Urothelium cell line (cell line): ENCODE data around the gene URGCP.
A peak's percentile ranks its signal among the peaks of the same experiment; 100 is the strongest.

Experiments
- DNase-seq: peaks from one replicate; pipeline ENCODE4 v3.0.0; 2011; ENCODE audit warnings: low spot score, mixed read lengths
- FAIRE-seq: peaks from 2 replicates; lab custom pipeline; 2011; peaks lifted over from hg19 to GRCh38; lab: Jason Lieb, UNC

Gene URGCP

GRCh38 chr7:43876976-43877745 lies 29.2 kb downstream of the URGCP start:
- FAIRE-seq (no peak), DNase-seq (no peak)

DNA sequence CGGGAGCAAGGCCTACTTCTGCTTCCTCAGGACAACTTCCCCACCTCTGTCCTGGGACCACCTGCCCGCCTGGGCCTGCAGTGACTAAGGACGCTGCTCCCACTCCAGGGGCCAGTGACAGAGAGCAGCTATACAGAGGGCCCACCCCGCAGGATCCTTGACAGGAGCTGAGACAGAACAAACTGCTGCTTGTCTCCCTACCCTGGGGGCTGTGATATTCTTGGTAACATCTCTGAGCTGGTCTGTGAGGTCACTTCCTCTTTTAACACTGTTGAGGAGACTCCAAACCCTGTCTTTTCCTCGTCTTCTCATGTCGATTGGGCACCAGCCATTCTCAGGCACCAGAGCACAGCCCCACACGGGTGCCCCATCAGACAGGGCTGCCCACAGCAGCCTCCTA lies 30.2 kb downstream of the URGCP start:
- DNase-seq: no peak
- FAIRE-seq: no peak

- FAIRE-seq (no peak), DNase-seq (peak; percentile 35)
Measured at GRCh38 chr7:43873300-43873699, 33.1 kb downstream of the URGCP start.

- FAIRE-seq: no peak
- DNase-seq: peak; percentile 60
Measured at GRCh38 chr7:43872406-43873110, 33.8 kb downstream of the URGCP start.

GRCh38 chr7:43871064-43871463 lies 35.3 kb downstream of the URGCP start:
- FAIRE-seq: no peak
- DNase-seq: no peak

DNA sequence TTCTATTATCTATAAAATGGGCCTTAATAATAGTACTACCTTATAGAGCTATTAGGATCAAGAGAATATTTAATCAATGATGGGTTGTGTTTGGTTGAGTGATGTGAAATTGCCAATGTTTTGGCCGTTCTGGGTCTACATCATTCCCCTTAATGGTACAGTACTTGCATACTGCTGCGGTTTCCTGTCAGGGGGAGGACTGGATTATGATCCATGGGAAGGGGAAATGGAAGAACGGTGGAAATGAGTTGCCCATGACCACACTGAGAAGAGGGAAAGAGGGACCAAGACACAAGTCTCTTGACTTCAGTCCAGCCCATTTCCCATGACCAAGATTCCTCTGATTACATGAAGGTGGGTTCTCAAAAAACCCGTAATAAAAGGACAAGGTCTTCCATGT lies 36.1 kb downstream of the URGCP start:
- FAIRE-seq (no peak), DNase-seq (no peak)

GRCh38 chr7:43869867-43870240 lies 36.5 kb downstream of the URGCP start:
- FAIRE-seq (no peak), DNase-seq (peak; percentile 75)

DNA sequence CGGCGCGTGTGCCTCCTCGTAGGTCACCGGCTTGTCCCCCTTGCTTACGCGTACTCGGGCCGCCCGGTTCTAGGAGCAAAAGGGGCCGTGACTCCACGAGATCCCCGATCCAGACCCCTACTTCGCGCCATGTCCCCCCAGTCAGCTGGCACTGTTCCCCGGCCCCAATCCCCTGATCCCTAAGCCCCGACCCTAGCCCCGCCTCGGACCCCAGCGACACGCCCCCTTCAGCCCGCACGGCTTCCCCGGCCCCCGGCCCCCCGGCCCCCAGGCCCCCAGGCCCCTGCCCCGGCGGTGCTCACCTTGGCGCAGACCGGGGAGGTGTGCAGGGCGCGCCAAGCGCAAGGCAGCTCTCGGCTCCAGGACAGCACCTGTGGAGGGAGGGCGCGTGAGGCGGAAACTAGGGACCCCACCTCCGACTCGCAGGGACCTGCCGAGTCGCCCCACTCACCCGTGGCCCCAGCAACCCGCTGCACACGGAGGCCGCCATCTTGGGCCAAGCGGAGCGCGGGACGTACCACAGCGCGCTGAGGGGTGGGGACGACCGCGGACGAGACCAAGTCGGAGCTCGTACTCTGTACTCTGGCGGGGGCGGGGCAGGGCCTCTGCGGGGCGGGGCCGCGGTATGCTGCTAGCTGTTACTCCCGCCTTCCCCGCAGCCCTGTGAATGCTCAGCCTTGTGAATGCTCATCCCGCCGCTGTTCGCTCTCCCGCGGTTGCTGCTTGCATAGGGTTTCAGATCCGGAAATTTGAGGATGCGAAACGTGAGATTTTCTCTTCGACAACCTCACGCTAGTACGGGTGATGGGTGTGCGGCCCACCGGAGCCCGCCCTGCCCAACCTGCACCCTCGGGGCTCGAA lies 37.2 kb downstream of the URGCP start, which contains the start of gene MRPS24:
TSS of gene MRPS24 (minus strand) at position 512 of the 861 bp plus-strand sequence. CDS start at position 490, 22 bp downstream.
- FAIRE-seq (peak; percentile 97), DNase-seq (peak; percentile 98)

- no peak for FAIRE-seq
- DNase-seq: no peak
Measured at GRCh38 chr7:43868681-43869005, 37.8 kb downstream of the URGCP start.

GRCh38 chr7:43868181-43868580 lies 38.2 kb downstream of the URGCP start:
- FAIRE-seq: no peak
- DNase-seq: no peak

GRCh38 chr7:43865277-43865676 lies 41.1 kb downstream of the URGCP start:
- peak; percentile 79 for FAIRE-seq
- no peak for DNase-seq

DNA sequence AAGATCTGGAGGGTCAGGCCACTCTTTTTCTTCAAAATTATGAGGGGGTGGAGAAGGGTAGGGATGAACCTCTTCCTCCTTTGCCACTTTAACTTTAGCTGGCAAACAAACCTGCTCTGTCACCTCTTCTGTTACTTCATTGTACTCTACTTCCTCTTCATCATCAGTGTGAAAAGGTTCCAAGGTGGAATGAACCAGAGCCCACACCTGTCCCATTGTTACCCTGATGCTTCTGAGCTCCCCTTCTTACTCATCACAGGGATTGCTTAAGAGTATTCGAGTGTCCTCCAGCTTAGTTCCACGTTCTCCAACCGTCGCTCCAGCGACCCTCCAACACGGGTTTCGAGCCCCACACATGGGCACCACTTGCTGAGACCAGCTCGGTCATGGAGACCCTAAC lies 42.3 kb downstream of the URGCP start:
- no peak for FAIRE-seq
- DNase-seq: no peak

DNA sequence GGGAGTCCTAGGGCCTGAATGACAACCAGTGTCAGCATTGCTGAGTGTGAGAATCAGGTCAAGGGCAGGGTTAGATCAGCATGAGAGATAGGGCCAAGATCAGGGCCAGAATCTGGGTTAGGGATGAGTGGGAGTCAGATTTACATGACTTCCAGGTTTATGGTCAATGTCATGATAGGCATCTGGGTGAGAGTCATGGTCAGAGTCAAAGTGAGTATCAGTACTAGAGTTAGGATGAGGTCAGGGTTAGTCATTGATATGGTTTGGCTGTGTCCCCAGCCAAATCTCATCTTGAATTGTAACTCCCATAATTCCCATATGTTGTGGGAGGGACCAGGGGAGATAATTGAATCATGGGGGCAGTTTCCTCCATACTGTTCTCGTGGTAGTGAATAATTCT lies 49.4 kb downstream of the URGCP start:
- FAIRE-seq (no peak), DNase-seq (no peak)

DNA sequence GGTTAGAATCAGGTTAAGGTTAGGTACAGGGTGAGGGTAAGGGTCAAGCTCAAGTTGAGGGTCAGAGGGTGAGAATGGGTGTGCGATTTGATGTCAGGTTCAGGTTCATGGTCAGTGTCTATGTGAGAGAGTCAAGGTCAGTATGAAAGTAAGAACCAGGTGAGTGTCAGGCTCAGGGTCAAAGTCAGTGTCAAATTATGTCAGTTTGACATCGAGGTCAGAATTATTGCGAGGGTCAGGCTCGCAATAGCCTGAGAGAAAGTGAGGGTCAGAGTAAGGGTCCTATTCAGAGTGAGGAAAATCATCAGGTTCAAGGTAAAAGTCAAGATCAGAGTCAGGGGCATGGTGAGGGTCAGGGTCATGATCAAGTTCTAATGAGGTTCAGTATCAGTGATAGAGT lies 50.1 kb downstream of the URGCP start:
- DNase-seq (no peak), FAIRE-seq (no peak)

GRCh38 chr7:43855176-43855575 lies 51.2 kb downstream of the URGCP start:
- FAIRE-seq (peak; percentile 17), DNase-seq (no peak)

DNA sequence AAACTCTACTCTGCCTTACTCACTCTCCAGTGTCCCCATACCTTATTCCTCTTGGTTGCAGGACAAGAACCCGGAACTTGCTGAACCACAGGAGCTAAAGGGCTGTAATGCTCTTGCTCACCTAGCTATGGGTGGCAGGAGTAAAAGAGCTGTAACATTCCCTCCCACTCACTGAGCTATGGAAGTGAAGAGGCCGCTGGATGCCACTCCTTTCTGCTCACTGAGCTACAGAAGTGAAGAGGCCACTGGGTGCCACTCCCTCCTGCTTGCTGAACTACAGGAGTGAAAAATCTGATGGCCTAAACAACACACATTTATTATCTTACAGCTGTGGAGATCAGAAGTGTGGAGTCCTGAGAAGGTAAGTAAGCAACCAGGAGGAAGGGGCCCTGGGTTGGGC lies 54.6 kb downstream of the URGCP start:
- DNase-seq (no peak), FAIRE-seq (no peak)

DNA sequence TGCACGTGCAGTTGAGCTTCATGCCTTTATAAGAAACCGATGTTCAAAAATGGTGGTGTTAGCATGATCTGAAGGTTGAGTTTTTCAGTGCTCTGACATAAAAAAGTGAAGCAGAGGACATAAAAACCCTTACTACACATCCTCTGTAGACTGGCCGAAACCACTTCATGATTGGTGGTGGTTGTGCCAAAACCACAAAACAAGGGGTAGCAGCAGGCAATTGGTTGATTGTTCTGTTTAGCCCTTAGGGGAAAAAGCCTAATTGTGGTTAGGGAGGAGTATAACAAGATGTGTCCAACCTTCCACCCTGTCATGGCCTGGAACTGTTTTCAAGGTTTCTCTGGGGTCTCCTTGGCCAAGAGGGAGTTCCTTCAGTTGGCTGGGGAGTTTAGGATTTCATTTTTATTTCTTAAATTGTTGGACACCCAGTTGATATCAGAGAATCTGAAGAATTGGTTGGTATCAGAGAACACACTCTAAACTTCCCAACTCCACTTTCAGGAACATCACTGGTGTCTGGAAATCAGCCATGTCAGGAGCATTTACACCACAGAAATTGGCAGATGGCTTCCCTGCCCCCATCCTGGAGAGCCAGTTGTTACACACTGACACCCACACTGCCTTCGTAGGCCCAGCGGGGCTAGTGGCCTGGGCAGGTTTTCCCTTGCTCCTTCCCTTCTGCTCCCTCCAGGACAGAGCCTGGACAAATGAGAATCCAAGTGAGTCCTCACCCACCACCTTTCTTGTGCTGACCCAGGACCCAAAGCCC lies 55.9 kb downstream of the URGCP start:
- no peak for FAIRE-seq
- no peak for DNase-seq

GRCh38 chr7:43849047-43849446 lies 57.3 kb downstream of the URGCP start:
- FAIRE-seq (no peak), DNase-seq (no peak)

GRCh38 chr7:43847496-43847895 lies 58.9 kb downstream of the URGCP start:
- FAIRE-seq: no peak
- DNase-seq: no peak

DNA sequence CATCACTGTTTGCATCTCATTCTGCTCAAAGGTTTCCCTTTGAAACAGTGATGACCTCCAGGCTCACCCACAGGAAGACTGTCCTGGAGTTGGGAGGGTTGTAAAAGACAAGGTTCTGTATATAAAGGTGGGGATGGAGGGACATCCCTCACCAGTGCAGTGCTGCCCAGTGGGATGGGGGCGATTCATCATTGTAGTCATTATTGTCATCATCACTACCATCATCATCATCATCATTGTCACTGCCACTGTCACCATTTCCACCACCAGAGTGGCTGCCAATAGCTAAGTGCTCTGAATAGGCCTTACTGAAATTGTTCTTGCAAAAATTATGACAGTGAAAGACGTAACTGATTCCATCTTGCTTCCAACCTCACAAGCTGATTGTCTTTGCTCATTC lies 61.7 kb downstream of the URGCP start:
- DNase-seq (no peak), FAIRE-seq (peak; percentile 58)

DNA sequence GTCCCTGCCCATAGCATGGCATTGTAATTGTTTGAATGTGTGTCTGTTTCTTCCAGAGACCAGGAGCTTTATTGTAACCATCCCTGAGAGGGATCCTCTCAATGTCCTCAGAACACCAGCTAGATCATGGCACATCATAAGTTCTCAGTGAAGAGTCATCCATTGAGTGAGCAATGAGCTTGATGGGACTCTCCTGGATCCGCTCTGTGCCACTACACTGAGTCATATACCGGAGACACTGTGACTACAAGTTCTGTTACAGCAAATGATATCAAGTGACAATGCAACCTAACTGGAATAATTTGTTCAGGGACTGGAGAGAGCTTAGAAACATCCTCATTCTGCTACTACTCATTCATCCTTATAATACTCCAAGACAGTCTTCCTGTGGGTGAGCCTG lies 62.1 kb downstream of the URGCP start:
- DNase-seq: no peak
- FAIRE-seq: no peak
